PC-3 (cell line): Measurements from ENCODE around the gene CDK11A.

ENCODE experiments used
- CTCF ChIP-seq: fragments of 300-600 bp; sonication (generic); conservative IDR thresholded peaks from 2 replicates; pipeline ENCODE4 v1.5.1; 2017; ENCODE audit warnings: antibody characterized with exemption, low read depth, mild to moderate bottlenecking, low read length
- EZH2 ChIP-seq: fragments of 300-600 bp; sonication (generic); IDR thresholded peaks from one replicate; pipeline ENCODE4 v1.6.1; 2017; ENCODE audit warnings: antibody characterized with exemption, mild to moderate bottlenecking, low read length; ENCODE audit not compliant: unreplicated experiment
- EZH2phosphoT487 ChIP-seq: fragments of 300-600 bp; sonication (generic); IDR thresholded peaks from 2 replicates; pipeline ENCODE4 v1.6.1; 2018; ENCODE audit warnings: mild to moderate bottlenecking, antibody characterized with exemption, low read length, borderline replicate concordance

GRCh38 chr1:1732381-1732780 is 8.2 kb upstream of the CDK11A start:
- TF ChIP-seq CTCF (no peak), EZH2 (no peak), EZH2phosphoT487 (no peak)
